Upper lobe of left lung (tissue), 4 donors: ENCODE results near the gene KLHL29.

ENCODE experiments used
- EP300 ChIP-seq, 4 donors: sonication (generic); formaldehyde crosslinking; IDR thresholded peaks; one replicate each; pipeline ENCODE4 v1.5.1; 2017; ENCODE audit warnings: antibody characterized with exemption in 4 of 4, control low read depth in 2 of 4
- POLR2A ChIP-seq, 4 donors: fragments of 450-650 bp; IDR thresholded peaks; one replicate each; pipeline ENCODE4 v1.5.1; 2016 to 2017; ENCODE audit warnings: antibody characterized with exemption in 4 of 4, mild to moderate bottlenecking in 2 of 4
- POLR2AphosphoS5 ChIP-seq, 2 donors: sonication (generic); formaldehyde crosslinking; IDR thresholded peaks; one replicate each; pipeline ENCODE4 v1.5.1; 2017; ENCODE audit warnings: antibody characterized with exemption in 2 of 2
- TF ChIP-seq, protein P1 (sequence below), 6 experiments: fragments of 450-650 bp in 4 of 6; fragments of 200-600 bp in 2 of 6; sonication (generic) in 2 of 6; IDR thresholded peaks; one replicate each; pipeline ENCODE4 v1.5.1; 2016 to 2019; ENCODE audit warnings: antibody characterized with exemption in 6 of 6

DNA sequence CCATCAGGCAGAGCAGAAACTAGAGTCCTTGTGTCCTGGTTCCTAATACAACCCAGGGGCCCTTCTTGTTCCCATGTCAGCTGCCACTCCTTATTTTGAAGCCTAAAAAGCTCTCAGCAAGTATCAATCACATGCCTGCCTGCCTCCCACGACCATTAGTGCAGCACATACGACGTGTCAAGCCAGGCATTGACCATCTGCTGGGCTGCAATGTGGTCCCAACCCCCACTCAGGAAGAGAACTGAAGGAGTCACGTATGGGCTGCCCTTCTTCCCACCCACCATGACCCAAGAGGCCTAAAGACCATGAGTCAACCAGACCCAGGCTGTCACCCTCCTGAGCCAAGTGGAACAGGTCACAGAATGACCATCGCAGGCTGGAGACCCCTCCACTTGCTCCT lies 98.8 kb downstream of the KLHL29 start:
- TF ChIP-seq POLR2AphosphoS5 (IDR thresholded peaks at IDR 0.05): no peak
- TF ChIP-seq POLR2A (IDR thresholded peaks at IDR 0.05): no peak
- TF ChIP-seq, protein P1, sequence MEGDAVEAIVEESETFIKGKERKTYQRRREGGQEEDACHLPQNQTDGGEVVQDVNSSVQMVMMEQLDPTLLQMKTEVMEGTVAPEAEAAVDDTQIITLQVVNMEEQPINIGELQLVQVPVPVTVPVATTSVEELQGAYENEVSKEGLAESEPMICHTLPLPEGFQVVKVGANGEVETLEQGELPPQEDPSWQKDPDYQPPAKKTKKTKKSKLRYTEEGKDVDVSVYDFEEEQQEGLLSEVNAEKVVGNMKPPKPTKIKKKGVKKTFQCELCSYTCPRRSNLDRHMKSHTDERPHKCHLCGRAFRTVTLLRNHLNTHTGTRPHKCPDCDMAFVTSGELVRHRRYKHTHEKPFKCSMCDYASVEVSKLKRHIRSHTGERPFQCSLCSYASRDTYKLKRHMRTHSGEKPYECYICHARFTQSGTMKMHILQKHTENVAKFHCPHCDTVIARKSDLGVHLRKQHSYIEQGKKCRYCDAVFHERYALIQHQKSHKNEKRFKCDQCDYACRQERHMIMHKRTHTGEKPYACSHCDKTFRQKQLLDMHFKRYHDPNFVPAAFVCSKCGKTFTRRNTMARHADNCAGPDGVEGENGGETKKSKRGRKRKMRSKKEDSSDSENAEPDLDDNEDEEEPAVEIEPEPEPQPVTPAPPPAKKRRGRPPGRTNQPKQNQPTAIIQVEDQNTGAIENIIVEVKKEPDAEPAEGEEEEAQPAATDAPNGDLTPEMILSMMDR (IDR thresholded peaks at IDR 0.05): no peak
- TF ChIP-seq EP300 (IDR thresholded peaks at IDR 0.05): no peak
